ENCODE results near the gene RPL41.

RPL41 gene

GRCh38 chr12:56126732-56127239, 10.4 kb downstream of the RPL41 start:
- Histone ChIP-seq H3K4me1 (ENCODE audit: control insufficient read depth in 2 of 2, insufficient read depth in 2 of 2, low read length in 2 of 2) (peaks cover 27 to 34% of the 10 kb centered on the region in 2 donors), H3K27ac (ENCODE audit: low read depth in 2 of 2, low read length in 2 of 2) (peak overlapping the region; percentile 80 to 89), H3K9me3 (ENCODE audit: control insufficient read depth in 2 of 2, low read length in 2 of 2) (no peaks in the 10 kb centered on the region), H3K9ac (ENCODE audit: low read depth in 1 of 2, low read length in 2 of 2) (peak overlapping the region; percentile 88 to 96), H3K36me3 (ENCODE audit: control insufficient read depth in 2 of 2, insufficient read depth in 2 of 2, low read length in 2 of 2) (peaks cover 12 to 21% of the 10 kb centered on the region in 2 donors), H3K27me3 (ENCODE audit: control insufficient read depth in 2 of 2, insufficient read depth in 2 of 2, low read length in 2 of 2) (no peaks in the 10 kb centered on the region), H3K4me3 (ENCODE audit: low read length in 2 of 2) (peak overlapping the region; percentile 92 to 97)

- peak overlapping the region; percentile 80 to 89 for H3K27ac ChIP-seq (ENCODE audit: low read depth in 2 of 2, low read length in 2 of 2)
- H3K4me1 ChIP-seq (ENCODE audit: control insufficient read depth in 2 of 2, insufficient read depth in 2 of 2, low read length in 2 of 2), result peaks cover 27 to 34% of the 10 kb centered on the region in 2 donors
- H3K4me3 ChIP-seq (ENCODE audit: low read length in 2 of 2), result peak overlapping the region; percentile 92 to 97
- H3K27me3 ChIP-seq (ENCODE audit: control insufficient read depth in 2 of 2, insufficient read depth in 2 of 2, low read length in 2 of 2), result no peaks in the 10 kb centered on the region
- H3K9me3 ChIP-seq (ENCODE audit: control insufficient read depth in 2 of 2, low read length in 2 of 2), result no peaks in the 10 kb centered on the region
- peak overlapping the region; percentile 88 to 96 for H3K9ac ChIP-seq (ENCODE audit: low read depth in 1 of 2, low read length in 2 of 2)
- H3K36me3 ChIP-seq (ENCODE audit: control insufficient read depth in 2 of 2, insufficient read depth in 2 of 2, low read length in 2 of 2), result peaks cover 19 to 27% of the 10 kb centered on the region in 2 donors
Measured at GRCh38 chr12:56127485-56127887, 11.1 kb downstream of the RPL41 start.

DNA sequence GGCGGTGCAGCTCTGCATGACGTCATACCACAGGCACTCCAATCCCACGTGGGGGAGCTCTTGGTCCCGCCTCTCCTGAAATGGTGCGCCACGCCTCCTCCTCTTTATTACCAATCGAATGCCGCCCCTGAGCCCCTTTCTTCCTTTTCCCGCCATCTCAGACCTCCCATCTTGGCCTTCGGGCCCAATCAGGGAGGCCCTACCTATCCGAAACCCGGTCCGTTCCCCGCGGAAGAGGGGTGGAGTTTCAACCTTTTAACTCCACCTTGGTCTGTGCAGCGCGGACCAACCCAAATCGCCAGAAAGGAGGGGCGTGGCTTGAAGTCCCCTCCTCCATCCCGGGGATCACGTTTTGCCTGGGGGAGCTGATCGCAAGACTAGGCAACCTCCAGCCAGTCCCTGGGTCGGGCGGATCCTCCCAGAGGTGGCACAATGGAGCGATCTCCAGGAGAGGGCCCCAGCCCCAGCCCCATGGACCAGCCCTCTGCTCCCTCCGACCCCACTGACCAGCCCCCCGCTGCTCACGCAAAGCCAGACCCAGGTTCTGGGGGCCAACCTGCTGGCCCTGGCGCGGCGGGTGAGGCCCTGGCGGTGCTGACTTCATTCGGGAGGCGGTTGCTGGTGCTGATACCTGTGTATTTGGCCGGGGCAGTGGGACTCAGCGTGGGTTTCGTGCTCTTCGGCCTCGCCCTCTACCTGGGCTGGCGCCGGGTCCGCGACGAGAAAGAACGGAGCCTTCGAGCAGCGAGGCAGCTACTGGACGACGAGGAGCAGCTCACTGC, 11.6 kb downstream of the RPL41 start, which contains the start of gene ESYT1:
ESYT1 (plus strand) TSS at position 380 of the 782 bp plus-strand sequence; CDS start at position 433, 53 bp downstream.
- H3K4me1 ChIP-seq (ENCODE audit: control insufficient read depth in 2 of 2, insufficient read depth in 2 of 2, low read length in 2 of 2), result peaks cover 27 to 34% of the 10 kb centered on the region in 2 donors
- H3K27ac ChIP-seq (ENCODE audit: low read depth in 2 of 2, low read length in 2 of 2), result peak within 1 kb of the TSS; percentile 86 to 93
- H3K9ac ChIP-seq (ENCODE audit: low read depth in 1 of 2, low read length in 2 of 2), result peak within 1 kb of the TSS; percentile 96 to 98
- H3K36me3 ChIP-seq (ENCODE audit: control insufficient read depth in 2 of 2, insufficient read depth in 2 of 2, low read length in 2 of 2), result peaks cover 22 to 29% of the 10 kb centered on the region in 2 donors
- H3K9me3 ChIP-seq (ENCODE audit: control insufficient read depth in 2 of 2, low read length in 2 of 2), result no peaks in the 10 kb centered on the region
- H3K4me3 ChIP-seq (ENCODE audit: low read length in 2 of 2), result peak within 1 kb of the TSS; percentile 92 to 97
- no peaks in the 10 kb centered on the region for H3K27me3 ChIP-seq (ENCODE audit: control insufficient read depth in 2 of 2, insufficient read depth in 2 of 2, low read length in 2 of 2)

DNA sequence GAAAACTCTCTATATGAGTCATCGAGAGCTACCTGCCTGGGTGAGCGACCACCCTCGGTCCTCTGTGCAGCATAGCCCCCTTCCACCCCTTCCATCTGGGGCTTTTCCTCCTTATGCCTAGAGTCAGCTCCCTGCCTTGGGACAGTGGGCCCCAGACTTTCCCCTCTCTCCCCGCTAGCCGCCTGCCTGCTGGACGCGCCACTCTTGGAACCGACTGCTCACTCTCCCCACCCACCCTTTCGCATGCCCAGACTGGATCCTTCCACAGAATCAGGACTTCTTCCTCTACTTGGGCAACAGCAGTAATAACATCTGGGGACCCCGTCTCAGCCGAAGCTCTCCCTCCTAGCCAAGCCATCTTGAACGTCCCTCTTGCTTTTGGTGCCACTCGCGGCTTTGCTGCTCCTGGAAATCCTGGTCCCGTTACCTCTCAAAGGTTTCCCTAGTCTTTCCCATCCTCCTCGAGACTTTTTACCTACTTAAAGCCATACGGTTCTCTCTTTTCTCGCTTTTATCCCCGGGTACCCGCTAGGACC, 12.3 kb downstream of the RPL41 start:
- H3K27me3 ChIP-seq (ENCODE audit: control insufficient read depth in 2 of 2, insufficient read depth in 2 of 2, low read length in 2 of 2), result no peaks in the 10 kb centered on the region
- H3K9me3 ChIP-seq (ENCODE audit: control insufficient read depth in 2 of 2, low read length in 2 of 2), result no peaks in the 10 kb centered on the region
- H3K27ac ChIP-seq (ENCODE audit: low read depth in 2 of 2, low read length in 2 of 2), result peak overlapping the region; percentile 86 to 93
- H3K4me1 ChIP-seq (ENCODE audit: control insufficient read depth in 2 of 2, insufficient read depth in 2 of 2, low read length in 2 of 2), result peaks cover 27 to 34% of the 10 kb centered on the region in 2 donors
- H3K9ac ChIP-seq (ENCODE audit: low read depth in 1 of 2, low read length in 2 of 2), result peak overlapping the region; percentile 96 to 98
- H3K36me3 ChIP-seq (ENCODE audit: control insufficient read depth in 2 of 2, insufficient read depth in 2 of 2, low read length in 2 of 2), result peaks cover 28 to 35% of the 10 kb centered on the region in 2 donors
- H3K4me3 ChIP-seq (ENCODE audit: low read length in 2 of 2), result peak overlapping the region; percentile 92 to 97

- Histone ChIP-seq H3K4me1 (ENCODE audit: control insufficient read depth in 2 of 2, insufficient read depth in 2 of 2, low read length in 2 of 2) (peaks cover 27 to 34% of the 10 kb centered on the region in 2 donors), H3K27ac (ENCODE audit: low read depth in 2 of 2, low read length in 2 of 2) (peak overlapping the region; percentile 86 to 93), H3K9me3 (ENCODE audit: control insufficient read depth in 2 of 2, low read length in 2 of 2) (no peaks in the 10 kb centered on the region), H3K4me3 (ENCODE audit: low read length in 2 of 2) (peak overlapping the region; percentile 92 to 97), H3K27me3 (ENCODE audit: control insufficient read depth in 2 of 2, insufficient read depth in 2 of 2, low read length in 2 of 2) (no peaks in the 10 kb centered on the region), H3K9ac (ENCODE audit: low read depth in 1 of 2, low read length in 2 of 2) (peak overlapping the region; percentile 96 to 98), H3K36me3 (ENCODE audit: control insufficient read depth in 2 of 2, insufficient read depth in 2 of 2, low read length in 2 of 2) (peaks cover 34 to 39% of the 10 kb centered on the region in 2 donors)
Measured at GRCh38 chr12:56129206-56129941, 12.9 kb downstream of the RPL41 start.

DNA sequence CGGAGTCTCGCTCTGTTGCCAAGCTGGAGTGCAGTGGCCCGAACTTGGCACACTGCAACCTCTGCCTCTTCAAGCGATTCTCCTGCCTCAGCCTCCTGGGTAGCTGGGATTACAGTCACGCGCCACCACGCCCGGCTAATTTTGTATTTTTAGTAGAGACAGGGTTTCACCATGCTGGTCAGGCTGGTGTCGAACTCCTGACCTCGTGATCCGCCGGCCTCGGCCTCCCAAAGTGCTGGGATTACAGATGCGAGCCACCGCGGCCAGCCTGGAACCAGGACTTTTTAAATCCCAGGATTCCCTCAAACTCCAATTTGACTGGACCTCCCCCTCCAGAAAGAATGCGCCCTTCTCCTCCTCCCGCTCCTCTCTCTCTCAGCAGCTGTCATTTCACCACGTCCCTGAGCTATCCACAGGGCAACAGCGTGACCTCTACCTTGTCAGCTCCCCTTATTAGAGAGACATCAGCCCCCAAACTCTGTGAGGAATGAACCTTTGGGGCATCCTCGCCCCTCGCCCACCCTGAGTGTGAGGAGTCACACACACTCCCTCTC, 13.6 kb downstream of the RPL41 start:
- Histone ChIP-seq H3K27me3 (ENCODE audit: control insufficient read depth in 2 of 2, insufficient read depth in 2 of 2, low read length in 2 of 2) (no peaks in the 10 kb centered on the region), H3K9ac (ENCODE audit: low read depth in 1 of 2, low read length in 2 of 2) (peak overlapping the region; percentile 96 to 98), H3K36me3 (ENCODE audit: control insufficient read depth in 2 of 2, insufficient read depth in 2 of 2, low read length in 2 of 2) (peaks cover 34 to 42% of the 10 kb centered on the region in 2 donors), H3K9me3 (ENCODE audit: control insufficient read depth in 2 of 2, low read length in 2 of 2) (no peaks in the 10 kb centered on the region), H3K27ac (ENCODE audit: low read depth in 2 of 2, low read length in 2 of 2) (peak overlapping the region in 1 of 2 donors; percentile 93), H3K4me1 (ENCODE audit: control insufficient read depth in 2 of 2, insufficient read depth in 2 of 2, low read length in 2 of 2) (peaks cover 27 to 34% of the 10 kb centered on the region in 2 donors), H3K4me3 (ENCODE audit: low read length in 2 of 2) (peak overlapping the region in 1 of 2 donors; percentile 97)

DNA sequence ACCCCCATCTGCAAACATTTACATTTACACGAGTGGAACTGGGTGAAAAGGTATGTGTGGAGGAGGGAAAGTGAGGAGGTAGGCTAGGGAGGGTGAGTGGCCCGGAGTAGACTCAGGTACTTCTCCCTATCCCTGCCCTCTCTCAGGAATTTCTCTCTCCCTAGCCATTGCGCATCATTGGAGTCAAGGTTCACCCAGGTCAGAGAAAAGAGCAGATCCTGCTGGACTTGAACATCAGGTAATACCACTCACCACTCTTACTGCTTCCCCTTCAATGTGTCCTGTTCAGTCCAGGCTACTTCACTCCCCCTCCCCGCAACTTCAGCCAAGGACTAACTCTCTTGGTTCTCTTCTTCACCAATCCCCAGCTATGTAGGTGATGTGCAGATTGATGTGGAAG, 14.4 kb downstream of the RPL41 start:
- Histone ChIP-seq H3K4me1 (ENCODE audit: control insufficient read depth in 2 of 2, insufficient read depth in 2 of 2, low read length in 2 of 2) (peaks cover 26 to 29% of the 10 kb centered on the region in 2 donors), H3K27ac (ENCODE audit: low read depth in 2 of 2, low read length in 2 of 2) (no peak overlapping the region), H3K36me3 (ENCODE audit: control insufficient read depth in 2 of 2, insufficient read depth in 2 of 2, low read length in 2 of 2) (peaks cover 34 to 45% of the 10 kb centered on the region in 2 donors), H3K4me3 (ENCODE audit: low read length in 2 of 2) (no peak overlapping the region), H3K27me3 (ENCODE audit: control insufficient read depth in 2 of 2, insufficient read depth in 2 of 2, low read length in 2 of 2) (no peaks in the 10 kb centered on the region), H3K9me3 (ENCODE audit: control insufficient read depth in 2 of 2, low read length in 2 of 2) (no peaks in the 10 kb centered on the region), H3K9ac (ENCODE audit: low read depth in 1 of 2, low read length in 2 of 2) (no peak overlapping the region)

DNA sequence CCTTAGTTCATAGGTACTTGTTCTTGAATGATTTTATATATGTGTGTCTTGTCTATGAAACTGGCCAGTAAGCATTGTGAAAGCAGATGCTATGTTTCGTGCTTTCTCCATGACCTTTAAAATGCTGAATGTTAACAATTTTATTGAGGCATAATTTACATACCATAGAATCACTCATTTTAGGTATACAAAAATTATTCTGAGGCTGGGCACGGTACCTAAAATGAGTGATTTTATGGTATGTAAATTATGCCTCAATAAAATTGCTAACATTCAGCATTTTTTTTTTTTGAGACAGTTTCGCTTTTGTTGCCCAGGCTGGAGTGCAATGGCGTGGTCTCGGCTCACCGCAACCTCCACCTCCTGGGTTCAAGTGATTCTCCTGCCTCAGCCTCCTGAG, 18.5 kb downstream of the RPL41 start:
- H3K27ac ChIP-seq (ENCODE audit: low read depth in 2 of 2, low read length in 2 of 2), result no peak overlapping the region
- no peaks in the 10 kb centered on the region for H3K9me3 ChIP-seq (ENCODE audit: control insufficient read depth in 2 of 2, low read length in 2 of 2)
- peaks cover 53 to 72% of the 10 kb centered on the region in 2 donors for H3K36me3 ChIP-seq (ENCODE audit: control insufficient read depth in 2 of 2, insufficient read depth in 2 of 2, low read length in 2 of 2)
- no peaks in the 10 kb centered on the region for H3K27me3 ChIP-seq (ENCODE audit: control insufficient read depth in 2 of 2, insufficient read depth in 2 of 2, low read length in 2 of 2)
- H3K4me3 ChIP-seq (ENCODE audit: low read length in 2 of 2), result no peak overlapping the region
- H3K9ac ChIP-seq (ENCODE audit: low read depth in 1 of 2, low read length in 2 of 2), result no peak overlapping the region
- peaks cover 0 to 3% of the 10 kb centered on the region in 2 donors for H3K4me1 ChIP-seq (ENCODE audit: control insufficient read depth in 2 of 2, insufficient read depth in 2 of 2, low read length in 2 of 2)

DNA sequence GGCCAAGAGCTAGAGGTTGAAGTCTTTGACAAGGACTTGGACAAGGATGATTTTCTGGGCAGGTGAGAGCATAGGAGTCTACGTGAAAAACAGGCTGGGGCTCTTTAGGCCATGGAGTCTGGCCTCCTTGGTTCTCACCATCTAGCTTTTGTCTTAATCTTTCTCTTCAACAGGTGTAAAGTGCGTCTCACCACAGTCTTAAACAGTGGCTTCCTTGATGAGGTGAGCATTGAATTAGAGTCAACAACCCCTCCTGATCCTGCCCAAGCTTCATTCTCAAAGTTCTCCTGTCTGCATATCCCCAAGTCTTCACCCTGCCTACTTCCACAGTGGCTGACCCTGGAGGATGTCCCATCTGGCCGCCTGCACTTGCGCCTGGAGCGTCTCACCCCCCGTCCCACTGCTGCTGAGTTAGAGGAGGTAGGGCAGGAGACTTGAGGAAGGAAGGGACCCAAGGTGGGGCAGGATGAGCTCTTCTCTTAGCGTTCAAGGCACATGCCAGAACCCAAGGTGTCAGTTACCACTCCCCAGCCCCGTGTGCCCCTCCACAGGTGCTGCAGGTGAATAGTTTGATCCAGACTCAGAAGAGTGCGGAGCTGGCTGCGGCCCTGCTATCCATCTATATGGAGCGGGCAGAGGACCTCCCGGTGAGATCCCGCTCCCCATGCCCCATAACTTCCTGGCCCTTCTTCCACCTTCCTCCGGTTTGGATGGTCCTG, 21.6 kb downstream of the RPL41 start:
- Histone ChIP-seq H3K9ac (ENCODE audit: low read depth in 1 of 2, low read length in 2 of 2) (no peak overlapping the region), H3K9me3 (ENCODE audit: control insufficient read depth in 2 of 2, low read length in 2 of 2) (no peaks in the 10 kb centered on the region), H3K4me3 (ENCODE audit: low read length in 2 of 2) (no peak overlapping the region), H3K4me1 (ENCODE audit: control insufficient read depth in 2 of 2, insufficient read depth in 2 of 2, low read length in 2 of 2) (peaks cover 2% of the 10 kb centered on the region in 2 donors), H3K27me3 (ENCODE audit: control insufficient read depth in 2 of 2, insufficient read depth in 2 of 2, low read length in 2 of 2) (no peaks in the 10 kb centered on the region), H3K36me3 (ENCODE audit: control insufficient read depth in 2 of 2, insufficient read depth in 2 of 2, low read length in 2 of 2) (peaks cover 42 to 63% of the 10 kb centered on the region in 2 donors), H3K27ac (ENCODE audit: low read depth in 2 of 2, low read length in 2 of 2) (no peak overlapping the region)
